Nephron (organoid): ENCODE data around the gene SNAPC3.

ENCODE experiments used
- H3K27ac Mint-ChIP-seq, 3 experiments: 2 replicates each; pipeline ENCODE4 v1.8.0; 2020; ENCODE audit warnings: mixed read lengths in 3 of 3, mild to moderate bottlenecking in 2 of 3, moderate library complexity in 1 of 3
- H3K27me3 Mint-ChIP-seq: 2 replicates; pipeline ENCODE4 v1.8.0; 2021; ENCODE audit warnings: low read depth, mild to moderate bottlenecking, moderate library complexity, mixed read lengths
- H3K36me3 Mint-ChIP-seq: 2 replicates; pipeline ENCODE4 v1.8.0; 2020; ENCODE audit warnings: low read depth, mixed read lengths
- H3K4me1 Mint-ChIP-seq: 2 replicates; pipeline ENCODE4 v1.8.0; 2020; ENCODE audit warnings: mixed read lengths
- H3K4me3 Mint-ChIP-seq, 3 experiments: 2 replicates each; pipeline ENCODE4 v1.8.0; 2020; ENCODE audit warnings: mild to moderate bottlenecking in 3 of 3, mixed read lengths in 3 of 3, moderate library complexity in 2 of 3
- H3K9me3 Mint-ChIP-seq: 2 replicates; pipeline ENCODE4 v1.8.0; 2020; ENCODE audit warnings: mixed read lengths
- TF ChIP-seq, protein P1 (sequence below), 3 experiments: fragments of 200-600 bp; sonication (generic); IDR thresholded peaks; one replicate each; pipeline ENCODE4 v1.5.0; 2021; ENCODE audit warnings: antibody characterized with exemption in 3 of 3; ENCODE audit not compliant: unreplicated experiment in 3 of 3

Gene SNAPC3

DNA sequence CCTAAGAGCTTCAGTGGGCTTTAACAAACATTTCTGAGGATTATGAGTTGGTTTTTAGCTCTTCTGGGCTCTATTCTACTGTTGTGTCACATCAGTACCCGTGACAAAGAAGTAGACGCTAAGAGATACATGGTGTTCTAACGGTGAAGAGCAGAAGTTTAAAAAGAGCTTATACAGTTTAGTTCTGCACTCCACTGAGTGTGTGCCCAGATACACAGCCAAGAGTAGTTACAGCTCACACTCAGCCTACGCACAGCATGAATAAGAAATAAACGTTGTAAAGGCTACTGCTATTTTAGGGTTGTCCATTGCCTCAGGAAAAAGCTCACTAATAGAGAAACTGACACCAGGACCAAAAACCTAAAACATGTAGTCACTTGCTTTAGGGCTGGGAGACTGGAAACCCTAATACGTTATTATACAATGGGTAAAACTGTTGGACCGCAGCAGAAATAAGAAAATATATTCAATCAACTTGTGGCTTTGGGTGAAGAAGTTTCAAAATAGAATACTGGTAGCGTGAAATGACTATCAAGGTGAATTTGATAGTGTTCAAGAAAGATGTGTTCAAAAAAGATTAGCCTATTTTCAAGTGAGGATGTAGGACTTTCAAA is 53.4 kb downstream of the SNAPC3 start:
- Mint-ChIP-seq H3K4me1 (peaks cover 3% of the 10 kb centered on the region), H3K27ac (no peak overlapping the region), H3K36me3 (peaks cover 52% of the 10 kb centered on the region), H3K4me3 (no peak overlapping the region), H3K9me3 (no peaks in the 10 kb centered on the region), H3K27me3 (no peaks in the 10 kb centered on the region)
- TF ChIP-seq, protein P1, sequence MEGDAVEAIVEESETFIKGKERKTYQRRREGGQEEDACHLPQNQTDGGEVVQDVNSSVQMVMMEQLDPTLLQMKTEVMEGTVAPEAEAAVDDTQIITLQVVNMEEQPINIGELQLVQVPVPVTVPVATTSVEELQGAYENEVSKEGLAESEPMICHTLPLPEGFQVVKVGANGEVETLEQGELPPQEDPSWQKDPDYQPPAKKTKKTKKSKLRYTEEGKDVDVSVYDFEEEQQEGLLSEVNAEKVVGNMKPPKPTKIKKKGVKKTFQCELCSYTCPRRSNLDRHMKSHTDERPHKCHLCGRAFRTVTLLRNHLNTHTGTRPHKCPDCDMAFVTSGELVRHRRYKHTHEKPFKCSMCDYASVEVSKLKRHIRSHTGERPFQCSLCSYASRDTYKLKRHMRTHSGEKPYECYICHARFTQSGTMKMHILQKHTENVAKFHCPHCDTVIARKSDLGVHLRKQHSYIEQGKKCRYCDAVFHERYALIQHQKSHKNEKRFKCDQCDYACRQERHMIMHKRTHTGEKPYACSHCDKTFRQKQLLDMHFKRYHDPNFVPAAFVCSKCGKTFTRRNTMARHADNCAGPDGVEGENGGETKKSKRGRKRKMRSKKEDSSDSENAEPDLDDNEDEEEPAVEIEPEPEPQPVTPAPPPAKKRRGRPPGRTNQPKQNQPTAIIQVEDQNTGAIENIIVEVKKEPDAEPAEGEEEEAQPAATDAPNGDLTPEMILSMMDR (IDR thresholded peaks at IDR 0.05; ENCODE audit: unreplicated experiment in 3 of 3) = no peak

GRCh38 chr9:15480028-15480427 is 57.4 kb downstream of the SNAPC3 start:
- Mint-ChIP-seq H3K27me3 (no peaks in the 10 kb centered on the region), H3K9me3 (no peaks in the 10 kb centered on the region), H3K27ac (peak overlapping the region in 2 of 3 experiments; percentile 3 to 4), H3K4me3 (no peak overlapping the region), H3K36me3 (peaks cover 45% of the 10 kb centered on the region), H3K4me1 (peaks cover 19% of the 10 kb centered on the region)
- TF ChIP-seq, protein P1 (IDR thresholded peaks at IDR 0.05; ENCODE audit: unreplicated experiment in 3 of 3) = no peak

GRCh38 chr9:15482146-15482545 is 59.5 kb downstream of the SNAPC3 start:
- no peaks in the 10 kb centered on the region for H3K27me3 Mint-ChIP-seq
- peaks cover 49% of the 10 kb centered on the region for H3K36me3 Mint-ChIP-seq
- TF ChIP-seq, protein P1 (IDR thresholded peaks at IDR 0.05; ENCODE audit: unreplicated experiment in 3 of 3) = no peak
- H3K4me1 Mint-ChIP-seq = peaks cover 19% of the 10 kb centered on the region
- no peaks in the 10 kb centered on the region for H3K9me3 Mint-ChIP-seq
- peak overlapping the region; percentile 5 to 70 (median 8) for H3K27ac Mint-ChIP-seq
- H3K4me3 Mint-ChIP-seq = no peak overlapping the region

DNA sequence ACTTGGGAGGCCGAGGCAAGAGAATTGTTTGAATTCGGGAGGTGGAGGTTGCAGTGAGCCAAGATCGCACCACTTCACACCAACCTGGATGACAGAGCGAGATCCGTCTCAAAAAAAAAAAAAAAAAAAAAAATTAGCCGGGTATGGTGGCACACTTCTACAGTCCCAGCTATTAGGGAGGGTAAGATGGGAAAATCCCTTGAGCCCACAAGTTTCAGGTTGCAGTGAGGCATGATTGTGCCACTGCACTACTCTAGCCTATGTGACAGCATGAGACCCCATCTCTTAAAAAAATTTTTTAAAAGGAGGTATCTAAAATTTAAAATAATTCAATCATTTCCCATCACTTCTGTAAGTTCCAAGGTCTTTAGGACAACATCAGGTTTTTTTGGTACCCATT is 62.1 kb downstream of the SNAPC3 start:
- H3K9me3 Mint-ChIP-seq = no peaks in the 10 kb centered on the region
- no peak overlapping the region for H3K4me3 Mint-ChIP-seq
- TF ChIP-seq, protein P1 (IDR thresholded peaks at IDR 0.05; ENCODE audit: unreplicated experiment in 3 of 3) = no peak
- no peaks in the 10 kb centered on the region for H3K27me3 Mint-ChIP-seq
- H3K36me3 Mint-ChIP-seq = peaks cover 54% of the 10 kb centered on the region
- no peak overlapping the region for H3K27ac Mint-ChIP-seq
- peaks cover 18% of the 10 kb centered on the region for H3K4me1 Mint-ChIP-seq

GRCh38 chr9:15485836-15486666 is 63.4 kb downstream of the SNAPC3 start:
- Mint-ChIP-seq H3K4me1 (peaks cover 15% of the 10 kb centered on the region), H3K9me3 (no peaks in the 10 kb centered on the region), H3K27me3 (no peaks in the 10 kb centered on the region), H3K27ac (peak overlapping the region in 1 of 3 experiments; percentile 25), H3K36me3 (peaks cover 58% of the 10 kb centered on the region), H3K4me3 (no peak overlapping the region)
- TF ChIP-seq, protein P1 (IDR thresholded peaks at IDR 0.05; ENCODE audit: unreplicated experiment in 3 of 3) = peak; percentile 48 to 52 (median 49)
